Measurements from ENCODE around the gene PGGHG. TPM values are rescaled to one million over a fixed set of nuclear protein-coding genes. Genes with fewer than 3 reads are reported as not detected.
A peak's percentile ranks its signal among the peaks of the same experiment; 100 is the strongest.

Gene PGGHG
- polyA plus RNA-seq, 1 donor from 2014 or later, result 2.1 TPM

GRCh38 chr11:250274-250673, 38.7 kb upstream of the PGGHG start:
- Histone ChIP-seq H3K4me3 (ENCODE audit: low read length) (no peak overlapping the region), H3K9me3 (ENCODE audit: low read length) (no peaks in the 10 kb centered on the region), H3K27ac (ENCODE audit: low read length) (no peak overlapping the region), H3K4me2 (ENCODE audit: low read length) (no peak overlapping the region), H3K27me3 (ENCODE audit: insufficient read depth, low read depth, low read length) (no peaks in the 10 kb centered on the region), H4K20me1 (ENCODE audit: insufficient read depth) (no peaks in the 10 kb centered on the region), H3K36me3 (ENCODE audit: insufficient read depth, low read length) (no peaks in the 10 kb centered on the region), H3F3A (ENCODE audit: insufficient read depth, low read length, poor library complexity, severe bottlenecking) (no peaks in the 10 kb centered on the region), H2AFZ (ENCODE audit: low read depth, low read length) (no peak overlapping the region), H3K9ac (ENCODE audit: low read length) (no peak overlapping the region), H3K79me2 (replicated peaks; ENCODE audit: insufficient read depth, low read length) (no peaks in the 10 kb centered on the region), H3K9me2 (ENCODE audit: insufficient read depth, low read length) (no peaks in the 10 kb centered on the region)
- TF ChIP-seq MXI1 (conservative IDR thresholded peaks at IDR 0.05; ENCODE audit: poor library complexity, severe bottlenecking) (no peak), EZH2 (IDR thresholded peaks at IDR 0.05; ENCODE audit: borderline replicate concordance, insufficient read depth, low read length, poor library complexity, severe bottlenecking) (no peak), EP300 (conservative IDR thresholded peaks at IDR 0.05; ENCODE audit: poor library complexity, severe bottlenecking) (no peak), RAD21 (conservative IDR thresholded peaks at IDR 0.05) (no peak)

- H3K27me3 ChIP-seq (ENCODE audit: insufficient read depth, low read depth, low read length), result no peaks in the 10 kb centered on the region
- H3K4me3 ChIP-seq (ENCODE audit: low read length), result no peak overlapping the region
- H3K9me3 ChIP-seq (ENCODE audit: low read length), result no peaks in the 10 kb centered on the region
- no peaks in the 10 kb centered on the region for H3K36me3 ChIP-seq (ENCODE audit: insufficient read depth, low read length)
- H3K9ac ChIP-seq (ENCODE audit: low read length), result no peak overlapping the region
- H3F3A ChIP-seq (ENCODE audit: insufficient read depth, low read length, poor library complexity, severe bottlenecking), result no peaks in the 10 kb centered on the region
- TF ChIP-seq EZH2 (IDR thresholded peaks at IDR 0.05; ENCODE audit: borderline replicate concordance, insufficient read depth, low read length, poor library complexity, severe bottlenecking), result no peak
- TF ChIP-seq EP300 (conservative IDR thresholded peaks at IDR 0.05; ENCODE audit: poor library complexity, severe bottlenecking), result no peak
- no peak for TF ChIP-seq REST (IDR thresholded peaks at IDR 0.05; ENCODE audit: borderline replicate concordance)
- TF ChIP-seq POLR2AphosphoS5 (IDR thresholded peaks at IDR 0.05), result no peak
- TF ChIP-seq SMC3 (conservative IDR thresholded peaks at IDR 0.05; ENCODE audit: poor library complexity), result peak; percentile 60
- TF ChIP-seq CTCF (IDR thresholded peaks at IDR 0.05; ENCODE audit: poor library complexity, severe bottlenecking), result peak; percentile 59
- TF ChIP-seq TAF1 (IDR thresholded peaks at IDR 0.05; ENCODE audit: low read depth), result no peak
- TF ChIP-seq RAD21 (conservative IDR thresholded peaks at IDR 0.05), result peak; percentile 40
- no peak for TF ChIP-seq MXI1 (conservative IDR thresholded peaks at IDR 0.05; ENCODE audit: poor library complexity, severe bottlenecking)
- no peak overlapping the region for H3K27ac ChIP-seq (ENCODE audit: low read length)
- no peak overlapping the region for H3K4me2 ChIP-seq (ENCODE audit: low read length)
- H3K9me2 ChIP-seq (ENCODE audit: insufficient read depth, low read length), result no peaks in the 10 kb centered on the region
- H4K20me1 ChIP-seq (ENCODE audit: insufficient read depth), result no peaks in the 10 kb centered on the region
- no peaks in the 10 kb centered on the region for H3K79me2 ChIP-seq (replicated peaks; ENCODE audit: insufficient read depth, low read length)
- no peak overlapping the region for H2AFZ ChIP-seq (ENCODE audit: low read depth, low read length)
Observed at GRCh38 chr11:250740-251299, 38.1 kb upstream of the PGGHG start.

Data from neural cell (in vitro differentiated cells).